GM18505 (cell line): Measurements from ENCODE around the gene NEU1.
"Not testable (repeated sequence)": the region's sequence is repeated elsewhere in the genome, so short reads cannot be mapped to it uniquely, and the experiment has no call there.

Experiments
- ATAC-seq: cut with Tn5 transposase; IDR thresholded peaks from one replicate; pipeline ENCODE4 v1.9.1; 2021; ENCODE audit not compliant: unreplicated experiment
- POLR2A ChIP-seq: IDR thresholded peaks from 4 replicates; pipeline ENCODE4 v1.6.1; 2011; ENCODE audit warnings: borderline replicate concordance; ENCODE audit not compliant: insufficient read depth, insufficient read length; ENCODE audit errors: extremely low read depth

The NEU1 gene

DNA sequence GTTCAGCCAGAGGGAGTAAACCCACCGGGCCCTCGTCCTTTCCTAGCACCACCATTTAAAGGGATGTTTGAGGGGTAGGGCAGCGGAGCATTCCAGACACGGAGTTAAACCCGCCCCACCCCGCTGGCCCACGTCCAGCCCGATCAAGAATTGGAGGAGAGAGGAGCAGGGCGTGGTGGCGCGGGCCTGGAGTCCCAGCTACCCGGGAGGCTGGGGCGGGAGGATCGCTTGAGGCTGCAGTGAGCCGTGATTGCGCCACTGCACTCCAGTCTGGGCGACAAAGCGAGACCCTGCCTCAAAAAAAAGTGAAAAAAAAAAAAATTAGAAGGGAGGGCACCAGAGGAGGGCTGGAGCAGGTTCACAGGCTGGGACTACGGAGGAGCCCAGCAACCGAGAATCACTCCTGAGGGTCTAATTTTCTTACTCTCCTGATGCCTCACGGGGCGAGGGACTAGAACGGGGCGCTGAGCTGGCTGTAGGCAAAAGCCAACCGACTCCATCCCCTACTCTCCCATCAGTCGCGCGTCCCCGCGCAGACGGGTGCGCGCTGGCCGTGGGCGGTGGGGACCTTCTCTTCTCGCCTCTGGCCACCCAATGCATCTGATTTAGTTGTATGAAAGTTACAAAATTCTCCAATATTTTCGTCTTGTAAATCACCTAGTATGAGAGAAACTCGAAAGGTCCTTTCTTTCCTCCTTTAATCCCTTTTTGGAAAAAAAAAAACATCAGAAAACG is 41.2 kb downstream of the NEU1 start:
- ATAC-seq, result peak; percentile 29
- TF ChIP-seq POLR2A, result peak; percentile 91

DNA sequence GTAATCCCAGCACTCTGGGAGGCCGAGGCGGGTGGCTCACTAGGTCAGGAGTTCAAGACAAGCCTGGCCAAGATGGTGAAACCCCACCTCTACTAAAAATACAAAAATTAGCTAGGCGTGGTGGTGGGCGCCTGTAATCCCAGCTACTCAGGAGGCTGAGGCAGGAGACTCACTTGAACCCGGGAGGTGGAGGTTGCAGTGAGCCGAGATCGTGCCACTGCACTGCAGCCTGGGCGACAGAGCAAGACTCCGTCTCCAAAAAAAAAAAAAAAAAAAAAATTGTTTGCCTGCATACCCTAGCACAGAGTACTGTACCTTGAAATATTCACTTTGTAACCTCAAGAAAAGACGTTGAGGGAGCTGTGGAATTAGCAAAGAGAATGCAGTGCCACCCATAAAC is 42.2 kb downstream of the NEU1 start:
- ATAC-seq, result not testable (repeated sequence)

DNA sequence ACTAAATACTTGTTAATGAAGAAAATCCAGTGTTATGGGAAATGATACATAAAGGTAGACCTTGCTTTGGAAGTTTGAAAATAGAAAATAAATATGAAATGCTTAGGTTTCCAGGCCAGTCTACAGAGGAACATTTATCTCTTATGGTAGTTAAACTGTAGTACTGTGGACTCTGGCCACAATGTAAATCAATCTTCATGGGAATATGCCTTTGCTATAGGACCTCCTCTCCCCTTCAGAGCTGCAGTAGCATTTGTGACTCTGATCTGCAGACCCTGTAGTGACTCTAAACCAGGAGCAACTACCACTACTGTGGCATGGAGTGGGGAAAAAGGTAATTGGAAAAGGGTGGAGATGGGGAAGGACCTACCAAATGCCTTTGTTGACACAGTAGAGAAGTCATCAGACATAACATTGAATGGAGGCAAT is 42.7 kb downstream of the NEU1 start:
- TF ChIP-seq POLR2A, result no peak
- ATAC-seq, result no peak

- ATAC-seq, result not testable (repeated sequence)
Observed at GRCh38 chr6:31817929-31818511, 44.6 kb downstream of the NEU1 start.

DNA sequence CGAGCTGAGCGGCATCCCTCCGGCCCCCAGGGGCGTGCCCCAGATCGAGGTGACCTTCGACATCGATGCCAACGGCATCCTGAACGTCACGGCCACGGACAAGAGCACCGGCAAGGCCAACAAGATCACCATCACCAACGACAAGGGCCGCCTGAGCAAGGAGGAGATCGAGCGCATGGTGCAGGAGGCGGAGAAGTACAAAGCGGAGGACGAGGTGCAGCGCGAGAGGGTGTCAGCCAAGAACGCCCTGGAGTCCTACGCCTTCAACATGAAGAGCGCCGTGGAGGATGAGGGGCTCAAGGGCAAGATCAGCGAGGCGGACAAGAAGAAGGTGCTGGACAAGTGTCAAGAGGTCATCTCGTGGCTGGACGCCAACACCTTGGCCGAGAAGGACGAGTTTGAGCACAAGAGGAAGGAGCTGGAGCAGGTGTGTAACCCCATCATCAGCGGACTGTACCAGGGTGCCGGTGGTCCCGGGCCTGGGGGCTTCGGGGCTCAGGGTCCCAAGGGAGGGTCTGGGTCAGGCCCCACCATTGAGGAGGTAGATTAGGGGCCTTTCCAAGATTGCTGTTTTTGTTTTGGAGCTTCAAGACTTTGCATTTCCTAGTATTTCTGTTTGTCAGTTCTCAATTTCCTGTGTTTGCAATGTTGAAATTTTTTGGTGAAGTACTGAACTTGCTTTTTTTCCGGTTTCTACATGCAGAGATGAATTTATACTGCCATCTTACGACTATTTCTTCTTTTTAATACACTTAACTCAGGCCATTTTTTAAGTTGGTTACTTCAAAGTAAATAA is 45.3 kb downstream of the NEU1 start:
- ATAC-seq, result not testable (repeated sequence)

GRCh38 chr6:31815025-31815838 is 47.4 kb downstream of the NEU1 start, which contains the start of the genes HSPA1A and HSPA1L:
Gene HSPA1A (plus strand): TSS chr6:31815543. CDS start chr6:31815757, 214 bp downstream.
Gene HSPA1L (minus strand): TSS chr6:31815283. CDS start chr6:31811972, 3,311 bp downstream.
- no peak for ATAC-seq
- TF ChIP-seq POLR2A, result peak; percentile 91

GRCh38 chr6:31814677-31815024 is 48.0 kb downstream of the NEU1 start:
- ATAC-seq, result no peak

DNA sequence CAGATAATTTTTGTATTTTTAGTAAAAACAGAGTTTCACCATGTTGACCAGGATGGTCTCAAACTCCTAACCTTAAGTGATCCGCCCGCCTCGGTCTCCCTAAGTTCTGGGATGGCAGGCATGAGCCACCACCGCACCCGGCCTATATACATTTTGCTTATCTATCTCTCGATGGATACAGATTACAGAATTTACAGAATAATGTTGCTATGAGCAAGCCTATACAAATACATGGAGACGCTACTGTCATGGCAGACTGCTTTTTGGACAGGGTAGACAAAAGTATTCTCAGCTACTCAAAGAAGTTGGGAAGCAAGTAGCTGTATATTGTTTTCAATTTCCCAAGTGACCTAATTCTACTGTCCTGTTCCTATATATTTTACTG is 49.2 kb downstream of the NEU1 start:
- no peak for TF ChIP-seq POLR2A
- ATAC-seq, result no peak

More at GRCh38 chr6:31814677-31815024, 48.0 kb downstream of the NEU1 start:
- TF ChIP-seq POLR2A, result no peak

- ATAC-seq, result no peak
- no peak for TF ChIP-seq POLR2A
Observed at GRCh38 chr6:31811645-31812044, 51.0 kb downstream of the NEU1 start.

GRCh38 chr6:31808599-31808998 is 54.0 kb downstream of the NEU1 start:
- not testable (repeated sequence) for ATAC-seq
